GM04504 (cell line): ENCODE results near the gene RETN.
A peak's percentile ranks its signal among the peaks of the same experiment; 100 is the strongest.
"Not testable (repeated sequence)": the region's sequence is repeated elsewhere in the genome, so short reads cannot be mapped to it uniquely, and the experiment has no call there.

Source experiments
- DNase-seq: peaks from one replicate; pipeline ENCODE4 v3.0.0-alpha.2; 2012; ENCODE audit warnings: low read depth

The RETN gene

GRCh38 chr19:7637374-7638256 lies 31.2 kb upstream of the RETN start:
- no peak for DNase-seq

GRCh38 chr19:7638802-7639465 lies 29.9 kb upstream of the RETN start:
- DNase-seq, result no peak

- DNase-seq, result no peak
Measured at GRCh38 chr19:7639863-7640348, 28.9 kb upstream of the RETN start.

- DNase-seq, result no peak
Measured at GRCh38 chr19:7640803-7641202, 28.0 kb upstream of the RETN start.

- DNase-seq, result no peak
Measured at GRCh38 chr19:7641290-7642276, 27.3 kb upstream of the RETN start.

- DNase-seq, result no peak
Measured at GRCh38 chr19:7642295-7643030, 26.4 kb upstream of the RETN start.

GRCh38 chr19:7643031-7643415 lies 25.8 kb upstream of the RETN start:
- no peak for DNase-seq

GRCh38 chr19:7643629-7644549 lies 25.0 kb upstream of the RETN start:
- DNase-seq, result not testable (repeated sequence)

GRCh38 chr19:7644550-7644877 lies 24.3 kb upstream of the RETN start:
- no peak for DNase-seq

- DNase-seq, result no peak
Measured at GRCh38 chr19:7645163-7645562, 23.7 kb upstream of the RETN start.

- DNase-seq, result no peak
Measured at GRCh38 chr19:7645656-7646425, 23.0 kb upstream of the RETN start.

- no peak for DNase-seq
Measured at GRCh38 chr19:7646426-7646700, 22.5 kb upstream of the RETN start.

- DNase-seq, result no peak
Measured at GRCh38 chr19:7647156-7647555, 21.7 kb upstream of the RETN start.

- DNase-seq, result no peak
Measured at GRCh38 chr19:7648265-7649014, 20.4 kb upstream of the RETN start.

GRCh38 chr19:7650148-7650547 lies 18.7 kb upstream of the RETN start:
- no peak for DNase-seq

- DNase-seq, result peak; percentile 30
Measured at GRCh38 chr19:7652061-7652641, 16.7 kb upstream of the RETN start.

- DNase-seq, result peak; percentile 13
Measured at GRCh38 chr19:7654401-7654800, 14.4 kb upstream of the RETN start.

- DNase-seq, result no peak
Measured at GRCh38 chr19:7655581-7655980, 13.3 kb upstream of the RETN start.
